Panc1 (cell line): ENCODE results near the gene SMIM24. TPM values are rescaled to one million over a fixed set of nuclear protein-coding genes. Genes with fewer than 3 reads are reported as not detected.

Source experiments
- ATAC-seq: fragments of 200-7000 bp; cut with Tn5 transposase; 2 replicates; pipeline ENCODE4 v1.9.1; 2020; ENCODE audit warnings: mild to moderate bottlenecking, moderate library complexity
- BruUV-seq: library from RNA; stranded (reverse); fragments of 400-500 nt; replicated peaks from 2 replicates; lab custom pipeline; 2021; lab: Mats Ljungman, UMichigan
- CTCF ChIA-PET: fragments of 300-600 bp; sonication (Branson Sonifier 250); formaldehyde crosslinking; loops from one replicate; lab custom pipeline; 2022; ENCODE audit warnings: antibody characterized with exemption; lab: Charles Lee
- POLR2A ChIA-PET: fragments of 300-600 bp; sonication (Branson Sonifier 250); formaldehyde crosslinking; loops from one replicate; lab custom pipeline; 2022; ENCODE audit warnings: antibody characterized with exemption; lab: Charles Lee
- DNase-seq: peaks from one replicate; pipeline ENCODE4 v3.0.0-alpha.2; 2010; ENCODE audit warnings: low read depth, low spot score
- H3K27ac ChIP-seq: 2 replicates; pipeline ENCODE4 v1.5.1; 2011; ENCODE audit warnings: mild to moderate bottlenecking, low read length, inconsistent platforms
- H3K27me3 ChIP-seq: fragments of 200-500 bp; sonication (Bioruptor generic); 2 replicates; pipeline ENCODE4 v1.6.0; 2014; ENCODE audit warnings: low read length, inconsistent platforms; ENCODE audit not compliant: control insufficient read depth, insufficient read depth
- H3K36me3 ChIP-seq: fragments of 200-500 bp; sonication (Bioruptor generic); 2 replicates; pipeline ENCODE4 v1.5.1; 2014; ENCODE audit warnings: inconsistent platforms, mild to moderate bottlenecking, low read length, moderate library complexity; ENCODE audit not compliant: control insufficient read depth, insufficient read depth
- H3K4me1 ChIP-seq: 2 replicates; pipeline ENCODE4 v1.5.1; 2011; ENCODE audit warnings: inconsistent platforms, mild to moderate bottlenecking, low read length, moderate library complexity; ENCODE audit not compliant: control insufficient read depth, insufficient read depth
- H3K4me3 ChIP-seq, 2 experiments: 2 replicates each; pipeline ENCODE4 v1.5.1; 2011 to 2012; ENCODE audit warnings: low read depth in 2 of 2, low read length in 2 of 2, mild to moderate bottlenecking in 2 of 2, inconsistent platforms in 1 of 2, moderate library complexity in 1 of 2
- H3K9me3 ChIP-seq: fragments of 200-500 bp; sonication (Bioruptor generic); 2 replicates; pipeline ENCODE4 v1.5.1; 2014; ENCODE audit warnings: low read depth, mild to moderate bottlenecking, inconsistent platforms, low read length, moderate library complexity; ENCODE audit not compliant: control insufficient read depth, insufficient read depth
- POLR2AphosphoS5 ChIP-seq: IDR thresholded peaks from 2 replicates; pipeline ENCODE4 v1.6.1; 2012; ENCODE audit warnings: mild to moderate bottlenecking, low read depth, low read length, moderate library complexity
- SIN3A ChIP-seq: IDR thresholded peaks from 2 replicates; pipeline ENCODE4 v1.6.1; 2012; ENCODE audit warnings: low read depth, mild to moderate bottlenecking, low read length, moderate library complexity, borderline replicate concordance; ENCODE audit not compliant: insufficient read depth
- TCF7L2 ChIP-seq: IDR thresholded peaks from 2 replicates; pipeline ENCODE4 v1.6.1; 2011; ENCODE audit warnings: mild to moderate bottlenecking, low read depth, low read length, inconsistent platforms
- in situ Hi-C: cut with HindIII; loops from 2 replicates; pipeline ENCODE4 v1.10.0; 2016; ENCODE audit warnings: low sequenced_read_pairs, low pct_unique_long_range_greater_than_20kb
- intact Hi-C: fragments of 100-400 bp; cut with micrococcal nuclease; formaldehyde crosslinking; loops from one replicate; pipeline ENCODE4 v1.10.0; 2022; ENCODE audit not compliant: unreplicated experiment
- total RNA-seq: library from RNA; stranded (reverse); gene quantifications from one replicate; pipeline ENCODE4 v1.2.1, GENCODE V29; 2021; ENCODE audit not compliant: unreplicated experiment
- TF ChIP-seq, protein P1 (sequence below), 2 experiments: IDR thresholded peaks; 2 replicates each; pipeline ENCODE4 v1.6.1; 2011 to 2012; ENCODE audit warnings: low read depth in 2 of 2, control low read depth in 1 of 2, low read length in 1 of 2, mild to moderate bottlenecking in 1 of 2, moderate library complexity in 1 of 2; ENCODE audit not compliant: insufficient read depth in 1 of 2
- TF ChIP-seq, protein P2 (sequence below): fragments of 450-650 bp; IDR thresholded peaks from 2 replicates; pipeline ENCODE4 v1.5.1; 2017; ENCODE audit warnings: mild to moderate bottlenecking

The SMIM24 gene
- total RNA-seq, 1 experiment from 2014 or later, result 0.28 TPM

DNA sequence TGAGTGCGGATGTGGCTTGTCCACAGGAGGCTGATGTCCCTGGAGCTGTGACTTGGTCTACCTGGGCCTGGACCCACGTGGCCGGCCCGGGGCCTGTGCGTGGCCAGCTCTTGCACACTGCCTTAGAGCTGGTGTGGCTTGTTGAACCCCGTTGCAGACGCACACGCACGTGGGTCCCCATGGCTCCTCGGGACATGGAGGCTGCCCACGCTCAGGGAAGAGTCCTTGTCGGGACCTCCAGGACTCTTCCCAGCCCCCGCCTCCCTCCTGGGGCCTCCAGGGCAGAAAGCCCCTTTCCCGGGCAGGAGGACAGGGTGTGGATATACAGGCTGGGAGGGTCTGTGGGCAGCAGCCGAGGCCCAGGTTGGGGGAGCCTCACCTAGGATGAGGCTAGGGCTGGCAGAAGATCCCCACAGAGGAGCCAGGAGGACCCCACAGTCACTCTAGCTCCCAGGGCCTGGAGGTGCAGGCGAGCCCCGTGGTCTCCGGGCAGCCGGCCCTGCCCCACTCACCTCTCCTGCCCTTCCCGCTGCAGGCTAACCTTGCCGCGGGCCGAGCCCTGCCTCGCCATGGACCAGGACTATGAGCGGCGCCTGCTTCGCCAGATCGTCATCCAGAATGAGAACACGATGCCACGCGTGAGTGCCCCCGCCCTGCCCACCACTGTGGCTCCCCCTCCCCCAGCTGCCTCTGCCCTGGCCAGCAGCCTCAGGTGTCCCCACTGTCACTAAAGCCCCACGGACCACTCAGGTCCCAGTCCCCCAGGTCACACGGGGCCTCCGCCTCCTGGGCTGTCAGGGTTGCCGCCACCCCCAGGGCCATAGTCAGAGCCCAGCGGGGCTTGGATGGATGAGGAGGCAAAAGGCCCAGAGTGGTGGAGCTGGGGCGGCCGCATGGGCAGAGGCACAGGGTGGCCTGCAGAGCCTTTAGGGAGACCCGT, 42.4 kb upstream of the SMIM24 start:
- Histone ChIP-seq H3K4me1 (no peaks in the 10 kb centered on the region), H3K36me3 (no peaks in the 10 kb centered on the region), H3K27me3 (no peaks in the 10 kb centered on the region), H3K9me3 (no peaks in the 10 kb centered on the region), H3K4me3 (no peak overlapping the region), H3K27ac (no peak overlapping the region)
- in situ Hi-C loops (no loop called here), intact Hi-C loops (no loop called here)
- ChIA-PET CTCF (no interaction called here), POLR2A (no interaction called here)
- ATAC-seq (no peak), DNase-seq (no peak)
- TF ChIP-seq POLR2AphosphoS5, result no peak
- TF ChIP-seq, protein P1, sequence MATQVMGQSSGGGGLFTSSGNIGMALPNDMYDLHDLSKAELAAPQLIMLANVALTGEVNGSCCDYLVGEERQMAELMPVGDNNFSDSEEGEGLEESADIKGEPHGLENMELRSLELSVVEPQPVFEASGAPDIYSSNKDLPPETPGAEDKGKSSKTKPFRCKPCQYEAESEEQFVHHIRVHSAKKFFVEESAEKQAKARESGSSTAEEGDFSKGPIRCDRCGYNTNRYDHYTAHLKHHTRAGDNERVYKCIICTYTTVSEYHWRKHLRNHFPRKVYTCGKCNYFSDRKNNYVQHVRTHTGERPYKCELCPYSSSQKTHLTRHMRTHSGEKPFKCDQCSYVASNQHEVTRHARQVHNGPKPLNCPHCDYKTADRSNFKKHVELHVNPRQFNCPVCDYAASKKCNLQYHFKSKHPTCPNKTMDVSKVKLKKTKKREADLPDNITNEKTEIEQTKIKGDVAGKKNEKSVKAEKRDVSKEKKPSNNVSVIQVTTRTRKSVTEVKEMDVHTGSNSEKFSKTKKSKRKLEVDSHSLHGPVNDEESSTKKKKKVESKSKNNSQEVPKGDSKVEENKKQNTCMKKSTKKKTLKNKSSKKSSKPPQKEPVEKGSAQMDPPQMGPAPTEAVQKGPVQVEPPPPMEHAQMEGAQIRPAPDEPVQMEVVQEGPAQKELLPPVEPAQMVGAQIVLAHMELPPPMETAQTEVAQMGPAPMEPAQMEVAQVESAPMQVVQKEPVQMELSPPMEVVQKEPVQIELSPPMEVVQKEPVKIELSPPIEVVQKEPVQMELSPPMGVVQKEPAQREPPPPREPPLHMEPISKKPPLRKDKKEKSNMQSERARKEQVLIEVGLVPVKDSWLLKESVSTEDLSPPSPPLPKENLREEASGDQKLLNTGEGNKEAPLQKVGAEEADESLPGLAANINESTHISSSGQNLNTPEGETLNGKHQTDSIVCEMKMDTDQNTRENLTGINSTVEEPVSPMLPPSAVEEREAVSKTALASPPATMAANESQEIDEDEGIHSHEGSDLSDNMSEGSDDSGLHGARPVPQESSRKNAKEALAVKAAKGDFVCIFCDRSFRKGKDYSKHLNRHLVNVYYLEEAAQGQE (IDR thresholded peaks at IDR 0.05; ENCODE audit: insufficient read depth in 1 of 2, low read depth in 2 of 2, low read length in 1 of 2), result no peak
- no peak for TF ChIP-seq SIN3A
- TF ChIP-seq TCF7L2, result no peak
- TF ChIP-seq, protein P2, sequence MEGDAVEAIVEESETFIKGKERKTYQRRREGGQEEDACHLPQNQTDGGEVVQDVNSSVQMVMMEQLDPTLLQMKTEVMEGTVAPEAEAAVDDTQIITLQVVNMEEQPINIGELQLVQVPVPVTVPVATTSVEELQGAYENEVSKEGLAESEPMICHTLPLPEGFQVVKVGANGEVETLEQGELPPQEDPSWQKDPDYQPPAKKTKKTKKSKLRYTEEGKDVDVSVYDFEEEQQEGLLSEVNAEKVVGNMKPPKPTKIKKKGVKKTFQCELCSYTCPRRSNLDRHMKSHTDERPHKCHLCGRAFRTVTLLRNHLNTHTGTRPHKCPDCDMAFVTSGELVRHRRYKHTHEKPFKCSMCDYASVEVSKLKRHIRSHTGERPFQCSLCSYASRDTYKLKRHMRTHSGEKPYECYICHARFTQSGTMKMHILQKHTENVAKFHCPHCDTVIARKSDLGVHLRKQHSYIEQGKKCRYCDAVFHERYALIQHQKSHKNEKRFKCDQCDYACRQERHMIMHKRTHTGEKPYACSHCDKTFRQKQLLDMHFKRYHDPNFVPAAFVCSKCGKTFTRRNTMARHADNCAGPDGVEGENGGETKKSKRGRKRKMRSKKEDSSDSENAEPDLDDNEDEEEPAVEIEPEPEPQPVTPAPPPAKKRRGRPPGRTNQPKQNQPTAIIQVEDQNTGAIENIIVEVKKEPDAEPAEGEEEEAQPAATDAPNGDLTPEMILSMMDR, result no peak
- BruUV-seq, result no TSS peak

DNA sequence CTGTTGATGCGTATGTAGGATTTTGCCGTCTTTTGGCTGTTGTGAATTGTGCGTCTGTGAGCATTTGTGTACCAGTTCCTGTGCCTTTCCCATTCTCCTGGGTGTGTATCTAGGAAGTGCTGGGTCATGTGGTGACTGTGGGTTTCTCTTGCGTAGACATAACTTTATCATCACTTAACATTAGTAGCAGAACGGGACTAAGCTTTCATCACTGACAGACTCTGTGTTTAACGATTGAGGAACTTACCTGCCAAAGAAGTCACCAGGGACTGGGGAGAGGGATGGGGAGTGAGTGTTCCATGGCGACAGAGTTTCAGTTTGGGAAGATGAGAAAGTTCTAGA, 40.8 kb upstream of the SMIM24 start:
- in situ Hi-C loops (no loop called here), intact Hi-C loops (no loop called here)
- POLR2A ChIA-PET, result no interaction called here
- CTCF ChIA-PET, result interaction anchor here (0.7 kb wide), 1 partner anchor 17 kb away, joined by 10 read pairs; no protein-coding TSS in a partner anchor
- TF ChIP-seq SIN3A (no peak), TCF7L2 (no peak), POLR2AphosphoS5 (no peak)
- TF ChIP-seq, protein P1 (IDR thresholded peaks at IDR 0.05; ENCODE audit: insufficient read depth in 1 of 2, low read depth in 2 of 2, low read length in 1 of 2), result no peak
- TF ChIP-seq, protein P2, result no peak
- H3K27ac ChIP-seq, result no peak overlapping the region
- no peaks in the 10 kb centered on the region for H3K9me3 ChIP-seq
- no peak for DNase-seq
- H3K27me3 ChIP-seq, result no peaks in the 10 kb centered on the region
- BruUV-seq, result no TSS peak
- no peak overlapping the region for H3K4me3 ChIP-seq
- H3K36me3 ChIP-seq, result no peaks in the 10 kb centered on the region
- no peak for ATAC-seq
- H3K4me1 ChIP-seq, result no peaks in the 10 kb centered on the region; the same call in 1 of the 2 replicates
